ENCODE measurements around the gene FMN2.

The FMN2 gene

GRCh38 chr1:240475832-240476231, 384.1 kb downstream of the FMN2 start:
- Histone ChIP-seq H3K36me3 (ENCODE audit: control insufficient read depth in 2 of 2, insufficient read depth in 1 of 2, low read length in 2 of 2) (no peaks in the 10 kb centered on the region), H3K4me1 (ENCODE audit: control insufficient read depth, insufficient read depth, low read length) (peaks cover 3% of the 10 kb centered on the region; the same call in 1 of the 2 replicates), H3K9me3 (ENCODE audit: control insufficient read depth, insufficient read depth, low read depth, low read length) (no peaks in the 10 kb centered on the region), H3K27ac (ENCODE audit: extremely low read depth, low read depth, low read length) (no peak overlapping the region), H3K4me3 (ENCODE audit: low read depth, low read length) (no peak overlapping the region)
- TF ChIP-seq PBX3 (CRISPR knock-in tag; IDR thresholded peaks at IDR 0.05) (no peak), ZNF677 (tag by site-specific recombination; IDR thresholded peaks at IDR 0.05) (no peak), ZNF239 (tag by site-specific recombination; IDR thresholded peaks at IDR 0.05) (no peak)
- TF ChIP-seq, protein P1, sequence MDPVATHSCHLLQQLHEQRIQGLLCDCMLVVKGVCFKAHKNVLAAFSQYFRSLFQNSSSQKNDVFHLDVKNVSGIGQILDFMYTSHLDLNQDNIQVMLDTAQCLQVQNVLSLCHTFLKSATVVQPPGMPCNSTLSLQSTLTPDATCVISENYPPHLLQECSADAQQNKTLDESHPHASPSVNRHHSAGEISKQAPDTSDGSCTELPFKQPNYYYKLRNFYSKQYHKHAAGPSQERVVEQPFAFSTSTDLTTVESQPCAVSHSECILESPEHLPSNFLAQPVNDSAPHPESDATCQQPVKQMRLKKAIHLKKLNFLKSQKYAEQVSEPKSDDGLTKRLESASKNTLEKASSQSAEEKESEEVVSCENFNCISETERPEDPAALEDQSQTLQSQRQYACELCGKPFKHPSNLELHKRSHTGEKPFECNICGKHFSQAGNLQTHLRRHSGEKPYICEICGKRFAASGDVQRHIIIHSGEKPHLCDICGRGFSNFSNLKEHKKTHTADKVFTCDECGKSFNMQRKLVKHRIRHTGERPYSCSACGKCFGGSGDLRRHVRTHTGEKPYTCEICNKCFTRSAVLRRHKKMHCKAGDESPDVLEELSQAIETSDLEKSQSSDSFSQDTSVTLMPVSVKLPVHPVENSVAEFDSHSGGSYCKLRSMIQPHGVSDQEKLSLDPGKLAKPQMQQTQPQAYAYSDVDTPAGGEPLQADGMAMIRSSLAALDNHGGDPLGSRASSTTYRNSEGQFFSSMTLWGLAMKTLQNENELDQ (tag by site-specific recombination; IDR thresholded peaks at IDR 0.05; ENCODE audit: low read depth): no peak
- ChIA-PET CTCF (interaction anchor here (0.7 kb wide), 1 partner anchor 12 kb away, joined by 3 read pairs; no protein-coding TSS in a partner anchor), POLR2A (no interaction called here)

DNA sequence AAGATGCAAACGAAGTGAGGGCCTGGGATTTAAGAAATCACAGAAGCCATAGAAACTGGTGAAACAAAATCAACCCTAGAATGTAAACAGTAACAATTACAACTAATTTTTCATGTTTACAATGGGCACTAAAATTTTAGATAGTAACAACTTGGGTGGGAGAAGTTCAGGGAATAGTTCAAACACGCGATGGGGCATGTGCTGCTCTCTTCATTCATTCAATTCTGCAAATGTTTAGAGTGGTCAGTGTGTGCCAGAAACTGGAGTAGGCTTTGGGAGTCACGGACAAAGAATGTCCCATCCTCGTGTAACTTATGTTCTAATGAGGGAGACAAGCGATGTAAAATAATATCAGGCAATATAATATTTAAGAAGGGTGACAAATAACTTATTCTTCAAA, 386.9 kb downstream of the FMN2 start:
- Histone ChIP-seq H3K36me3 (ENCODE audit: control insufficient read depth in 2 of 2, insufficient read depth in 1 of 2, low read length in 2 of 2) (no peaks in the 10 kb centered on the region), H3K27ac (ENCODE audit: extremely low read depth, low read depth, low read length) (no peak overlapping the region), H3K4me3 (ENCODE audit: low read depth, low read length) (no peak overlapping the region), H3K9me3 (ENCODE audit: control insufficient read depth, insufficient read depth, low read depth, low read length) (no peaks in the 10 kb centered on the region), H3K4me1 (ENCODE audit: control insufficient read depth, insufficient read depth, low read length) (peaks cover 3% of the 10 kb centered on the region; the same call in 1 of the 2 replicates)
- ChIA-PET CTCF (interaction anchor here (0.6 kb wide), 1 partner anchor 289 kb away, joined by 3 read pairs; no protein-coding TSS in a partner anchor), POLR2A (interaction anchor here (0.6 to 0.7 kb wide), 2 partner anchors 202 to 467 kb away, joined by 3 to 8 read pairs; no protein-coding TSS in a partner anchor)
- TF ChIP-seq ZNF580 (tag by site-specific recombination; IDR thresholded peaks at IDR 0.05): no peak
- no peak for TF ChIP-seq ZNF202 (tag by site-specific recombination; IDR thresholded peaks at IDR 0.05; ENCODE audit: borderline replicate concordance)
- TF ChIP-seq ZNF664 (tag by site-specific recombination; IDR thresholded peaks at IDR 0.05): no peak
- no peak for TF ChIP-seq ZNF114 (tag by site-specific recombination; IDR thresholded peaks at IDR 0.05)
- TF ChIP-seq SP3 (tag by site-specific recombination; IDR thresholded peaks at IDR 0.05): no peak
- no peak for TF ChIP-seq ZNF335 (tag by site-specific recombination; conservative IDR thresholded peaks at IDR 0.05)
- TF ChIP-seq ZNF18 (tag by site-specific recombination; IDR thresholded peaks at IDR 0.05): no peak
- TF ChIP-seq ZNF473 (tag by site-specific recombination; IDR thresholded peaks at IDR 0.05): no peak

- Histone ChIP-seq H3K4me3 (ENCODE audit: low read depth, low read length) (no peak overlapping the region), H3K4me1 (ENCODE audit: control insufficient read depth, insufficient read depth, low read length) (peaks cover 15% of the 10 kb centered on the region), H3K9me3 (ENCODE audit: control insufficient read depth, insufficient read depth, low read depth, low read length) (no peaks in the 10 kb centered on the region), H3K36me3 (ENCODE audit: control insufficient read depth in 2 of 2, insufficient read depth in 1 of 2, low read length in 2 of 2) (no peaks in the 10 kb centered on the region), H3K27ac (ENCODE audit: extremely low read depth, low read depth, low read length) (no peak overlapping the region; the same call in 1 of the 2 replicates)
- ChIA-PET CTCF (no interaction called here), POLR2A (interaction anchor here (0.6 kb wide), 1 partner anchor 112 kb away, joined by 3 read pairs; no protein-coding TSS in a partner anchor)
- TF ChIP-seq ATF2 (tag by site-specific recombination; IDR thresholded peaks at IDR 0.05; ENCODE audit: low read depth) (no peak), ZNF624 (tag by site-specific recombination; IDR thresholded peaks at IDR 0.05) (no peak), ZNF76 (tag by site-specific recombination; IDR thresholded peaks at IDR 0.05; ENCODE audit: borderline replicate concordance, low read depth) (no peak), ZNF366 (tag by site-specific recombination; conservative IDR thresholded peaks at IDR 0.05) (no peak), SCRT1 (tag by site-specific recombination; IDR thresholded peaks at IDR 0.05; ENCODE audit: borderline replicate concordance) (peak; percentile 84), ZNF521 (tag by site-specific recombination; IDR thresholded peaks at IDR 0.05) (no peak), ZNF239 (tag by site-specific recombination; IDR thresholded peaks at IDR 0.05) (no peak)
- TF ChIP-seq, protein P2, sequence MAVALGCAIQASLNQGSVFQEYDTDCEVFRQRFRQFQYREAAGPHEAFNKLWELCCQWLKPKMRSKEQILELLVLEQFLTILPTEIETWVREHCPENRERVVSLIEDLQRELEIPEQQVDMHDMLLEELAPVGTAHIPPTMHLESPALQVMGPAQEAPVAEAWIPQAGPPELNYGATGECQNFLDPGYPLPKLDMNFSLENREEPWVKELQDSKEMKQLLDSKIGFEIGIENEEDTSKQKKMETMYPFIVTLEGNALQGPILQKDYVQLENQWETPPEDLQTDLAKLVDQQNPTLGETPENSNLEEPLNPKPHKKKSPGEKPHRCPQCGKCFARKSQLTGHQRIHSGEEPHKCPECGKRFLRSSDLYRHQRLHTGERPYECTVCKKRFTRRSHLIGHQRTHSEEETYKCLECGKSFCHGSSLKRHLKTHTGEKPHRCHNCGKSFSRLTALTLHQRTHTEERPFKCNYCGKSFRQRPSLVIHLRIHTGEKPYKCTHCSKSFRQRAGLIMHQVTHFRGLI (tag by site-specific recombination; IDR thresholded peaks at IDR 0.05): no peak
These were observed 393.2 kb downstream of the FMN2 start for GRCh38 chr1:240484804-240485443.
